Measurements from ENCODE around the gene KCTD4.

The KCTD4 gene

GRCh38 chr13:45178349-45179162 is 22.3 kb downstream of the KCTD4 start:
- DNase-seq = peak in 1 of 2 experiments; percentile 12
- TF ChIP-seq GATA1 (IDR thresholded peaks at IDR 0.05; ENCODE audit: low read depth, low read length) = no peak
- no peak for TF ChIP-seq POLR2A (IDR thresholded peaks at IDR 0.05; ENCODE audit: low read length)

GRCh38 chr13:45174478-45174877 is 26.4 kb downstream of the KCTD4 start:
- TF ChIP-seq GATA1 (IDR thresholded peaks at IDR 0.05; ENCODE audit: low read depth, low read length) (no peak), POLR2A (IDR thresholded peaks at IDR 0.05; ENCODE audit: low read length) (no peak)
- DNase-seq = no peak

- no peak for TF ChIP-seq GATA1 (IDR thresholded peaks at IDR 0.05; ENCODE audit: low read depth, low read length)
- TF ChIP-seq POLR2A (IDR thresholded peaks at IDR 0.05; ENCODE audit: low read length) = no peak
- no peak for DNase-seq
Measured at GRCh38 chr13:45168555-45168930, 32.3 kb downstream of the KCTD4 start.

GRCh38 chr13:45167611-45168554 is 33.0 kb downstream of the KCTD4 start:
- peak; percentile 81 to 82 for DNase-seq
- no peak for TF ChIP-seq POLR2A (IDR thresholded peaks at IDR 0.05; ENCODE audit: low read length)
- no peak for TF ChIP-seq GATA1 (IDR thresholded peaks at IDR 0.05; ENCODE audit: low read depth, low read length)

GRCh38 chr13:45166858-45167257 is 34.0 kb downstream of the KCTD4 start:
- no peak for TF ChIP-seq GATA1 (IDR thresholded peaks at IDR 0.05; ENCODE audit: low read depth, low read length)
- no peak for DNase-seq

GRCh38 chr13:45162821-45163220 is 38.0 kb downstream of the KCTD4 start:
- TF ChIP-seq GATA1 (IDR thresholded peaks at IDR 0.05; ENCODE audit: low read depth, low read length) (no peak), POLR2A (IDR thresholded peaks at IDR 0.05; ENCODE audit: low read length) (no peak)
- no peak for DNase-seq

GRCh38 chr13:45162194-45162593 is 38.7 kb downstream of the KCTD4 start:
- DNase-seq = no peak
- TF ChIP-seq GATA1 (IDR thresholded peaks at IDR 0.05; ENCODE audit: low read depth, low read length) (no peak), POLR2A (IDR thresholded peaks at IDR 0.05; ENCODE audit: low read length) (no peak)

- DNase-seq = no peak
- no peak for TF ChIP-seq GATA1 (IDR thresholded peaks at IDR 0.05; ENCODE audit: low read depth, low read length)
- TF ChIP-seq POLR2A (IDR thresholded peaks at IDR 0.05; ENCODE audit: low read length) = no peak
Measured at GRCh38 chr13:45156565-45157361, 44.1 kb downstream of the KCTD4 start.

GRCh38 chr13:45149964-45150363 is 50.9 kb downstream of the KCTD4 start:
- no peak for DNase-seq
- TF ChIP-seq POLR2A (IDR thresholded peaks at IDR 0.05; ENCODE audit: low read length) (no peak), GATA1 (IDR thresholded peaks at IDR 0.05; ENCODE audit: low read depth, low read length) (no peak)

GRCh38 chr13:45143346-45143751 is 57.5 kb downstream of the KCTD4 start:
- peak; percentile 44 to 52 for DNase-seq
- TF ChIP-seq POLR2A (IDR thresholded peaks at IDR 0.05; ENCODE audit: low read length) (no peak), GATA1 (IDR thresholded peaks at IDR 0.05; ENCODE audit: low read depth, low read length) (no peak)
